ENCODE data around the gene ULK2. TPM values are rescaled to one million over a fixed set of nuclear protein-coding genes. Genes with fewer than 3 reads are reported as not detected.

Gene ULK2
- polyA plus RNA-seq, 1 donor from 2014 or later, result 55.1 TPM

DNA sequence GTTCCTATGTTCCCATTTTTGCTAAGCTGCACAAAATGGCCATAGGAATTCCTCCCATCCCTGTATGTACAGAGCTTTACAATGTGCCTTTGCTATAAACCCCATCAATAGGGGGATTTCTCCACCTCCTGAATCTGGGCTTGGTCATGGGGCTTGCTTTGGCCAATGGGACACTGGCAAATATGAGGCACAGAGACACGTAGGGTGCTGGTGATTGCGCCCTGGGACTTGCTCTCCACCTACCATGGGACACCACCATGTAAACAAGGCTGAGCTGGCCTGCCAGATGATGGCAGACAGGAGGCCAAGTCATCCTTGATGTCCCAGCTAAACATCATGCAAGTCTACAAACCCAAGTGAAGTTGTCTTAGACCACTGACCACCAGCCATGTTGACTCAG is 104.3 kb downstream of the ULK2 start:
- no peak for TF ChIP-seq MXI1 (conservative IDR thresholded peaks at IDR 0.05; ENCODE audit: poor library complexity, severe bottlenecking)
- TF ChIP-seq SMC3 (conservative IDR thresholded peaks at IDR 0.05; ENCODE audit: poor library complexity), result no peak
- no peak for TF ChIP-seq EZH2 (IDR thresholded peaks at IDR 0.05; ENCODE audit: borderline replicate concordance, insufficient read depth, low read length, poor library complexity, severe bottlenecking)
- TF ChIP-seq, protein P1, sequence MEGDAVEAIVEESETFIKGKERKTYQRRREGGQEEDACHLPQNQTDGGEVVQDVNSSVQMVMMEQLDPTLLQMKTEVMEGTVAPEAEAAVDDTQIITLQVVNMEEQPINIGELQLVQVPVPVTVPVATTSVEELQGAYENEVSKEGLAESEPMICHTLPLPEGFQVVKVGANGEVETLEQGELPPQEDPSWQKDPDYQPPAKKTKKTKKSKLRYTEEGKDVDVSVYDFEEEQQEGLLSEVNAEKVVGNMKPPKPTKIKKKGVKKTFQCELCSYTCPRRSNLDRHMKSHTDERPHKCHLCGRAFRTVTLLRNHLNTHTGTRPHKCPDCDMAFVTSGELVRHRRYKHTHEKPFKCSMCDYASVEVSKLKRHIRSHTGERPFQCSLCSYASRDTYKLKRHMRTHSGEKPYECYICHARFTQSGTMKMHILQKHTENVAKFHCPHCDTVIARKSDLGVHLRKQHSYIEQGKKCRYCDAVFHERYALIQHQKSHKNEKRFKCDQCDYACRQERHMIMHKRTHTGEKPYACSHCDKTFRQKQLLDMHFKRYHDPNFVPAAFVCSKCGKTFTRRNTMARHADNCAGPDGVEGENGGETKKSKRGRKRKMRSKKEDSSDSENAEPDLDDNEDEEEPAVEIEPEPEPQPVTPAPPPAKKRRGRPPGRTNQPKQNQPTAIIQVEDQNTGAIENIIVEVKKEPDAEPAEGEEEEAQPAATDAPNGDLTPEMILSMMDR (IDR thresholded peaks at IDR 0.05; ENCODE audit: poor library complexity, severe bottlenecking), result no peak
- no peak for TF ChIP-seq TAF1 (IDR thresholded peaks at IDR 0.05; ENCODE audit: low read depth)
- TF ChIP-seq EP300 (conservative IDR thresholded peaks at IDR 0.05; ENCODE audit: poor library complexity, severe bottlenecking), result no peak
- no peak for TF ChIP-seq POLR2AphosphoS5 (IDR thresholded peaks at IDR 0.05)
- no peak for TF ChIP-seq RAD21 (conservative IDR thresholded peaks at IDR 0.05)
- TF ChIP-seq, protein P2, sequence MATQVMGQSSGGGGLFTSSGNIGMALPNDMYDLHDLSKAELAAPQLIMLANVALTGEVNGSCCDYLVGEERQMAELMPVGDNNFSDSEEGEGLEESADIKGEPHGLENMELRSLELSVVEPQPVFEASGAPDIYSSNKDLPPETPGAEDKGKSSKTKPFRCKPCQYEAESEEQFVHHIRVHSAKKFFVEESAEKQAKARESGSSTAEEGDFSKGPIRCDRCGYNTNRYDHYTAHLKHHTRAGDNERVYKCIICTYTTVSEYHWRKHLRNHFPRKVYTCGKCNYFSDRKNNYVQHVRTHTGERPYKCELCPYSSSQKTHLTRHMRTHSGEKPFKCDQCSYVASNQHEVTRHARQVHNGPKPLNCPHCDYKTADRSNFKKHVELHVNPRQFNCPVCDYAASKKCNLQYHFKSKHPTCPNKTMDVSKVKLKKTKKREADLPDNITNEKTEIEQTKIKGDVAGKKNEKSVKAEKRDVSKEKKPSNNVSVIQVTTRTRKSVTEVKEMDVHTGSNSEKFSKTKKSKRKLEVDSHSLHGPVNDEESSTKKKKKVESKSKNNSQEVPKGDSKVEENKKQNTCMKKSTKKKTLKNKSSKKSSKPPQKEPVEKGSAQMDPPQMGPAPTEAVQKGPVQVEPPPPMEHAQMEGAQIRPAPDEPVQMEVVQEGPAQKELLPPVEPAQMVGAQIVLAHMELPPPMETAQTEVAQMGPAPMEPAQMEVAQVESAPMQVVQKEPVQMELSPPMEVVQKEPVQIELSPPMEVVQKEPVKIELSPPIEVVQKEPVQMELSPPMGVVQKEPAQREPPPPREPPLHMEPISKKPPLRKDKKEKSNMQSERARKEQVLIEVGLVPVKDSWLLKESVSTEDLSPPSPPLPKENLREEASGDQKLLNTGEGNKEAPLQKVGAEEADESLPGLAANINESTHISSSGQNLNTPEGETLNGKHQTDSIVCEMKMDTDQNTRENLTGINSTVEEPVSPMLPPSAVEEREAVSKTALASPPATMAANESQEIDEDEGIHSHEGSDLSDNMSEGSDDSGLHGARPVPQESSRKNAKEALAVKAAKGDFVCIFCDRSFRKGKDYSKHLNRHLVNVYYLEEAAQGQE (IDR thresholded peaks at IDR 0.05; ENCODE audit: borderline replicate concordance), result no peak
- no peak overlapping the region for H3K4me2 ChIP-seq (ENCODE audit: low read length)
- no peak overlapping the region for H2AFZ ChIP-seq (ENCODE audit: low read depth, low read length)
- H3K9ac ChIP-seq (ENCODE audit: low read length), result no peak overlapping the region
- no peaks in the 10 kb centered on the region for H3K27me3 ChIP-seq (ENCODE audit: insufficient read depth, low read depth, low read length)
- no peak overlapping the region for H3K4me3 ChIP-seq (ENCODE audit: low read length)
- no peaks in the 10 kb centered on the region for H3K36me3 ChIP-seq (ENCODE audit: insufficient read depth, low read length)
- no peaks in the 10 kb centered on the region for H3K79me2 ChIP-seq (replicated peaks; ENCODE audit: insufficient read depth, low read length)
- no peak overlapping the region for H3K27ac ChIP-seq (ENCODE audit: low read length)
- no peaks in the 10 kb centered on the region for H3K9me2 ChIP-seq (ENCODE audit: insufficient read depth, low read length)
- no peaks in the 10 kb centered on the region for H4K20me1 ChIP-seq (ENCODE audit: insufficient read depth)
- H3K9me3 ChIP-seq (ENCODE audit: low read length), result no peaks in the 10 kb centered on the region
- no peaks in the 10 kb centered on the region for H3F3A ChIP-seq (ENCODE audit: insufficient read depth, low read length, poor library complexity, severe bottlenecking)

DNA sequence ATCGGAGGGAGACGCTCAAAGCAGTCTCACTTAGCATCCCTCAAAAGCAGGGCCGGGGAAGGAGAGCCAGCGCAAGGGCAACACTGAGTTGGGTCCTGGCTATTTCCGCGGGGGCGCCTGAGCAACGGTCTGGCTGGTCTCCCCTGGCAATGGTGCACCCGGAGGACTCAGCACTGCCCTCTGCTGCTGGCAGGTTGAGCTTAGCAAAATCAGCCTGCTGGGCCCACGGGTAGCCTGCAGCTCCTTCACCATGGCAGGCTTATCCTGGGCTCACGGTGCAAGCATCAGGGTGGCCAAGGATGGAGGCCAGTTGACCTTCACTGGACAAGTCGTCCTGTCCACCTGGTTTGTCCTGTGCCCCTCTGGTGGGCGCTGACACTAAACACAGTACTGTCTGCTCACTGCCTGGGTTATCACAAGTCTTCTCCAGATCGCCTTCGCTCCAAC is 105.2 kb downstream of the ULK2 start:
- no peak overlapping the region for H3K4me2 ChIP-seq (ENCODE audit: low read length)
- H4K20me1 ChIP-seq (ENCODE audit: insufficient read depth), result no peaks in the 10 kb centered on the region
- H3K9me3 ChIP-seq (ENCODE audit: low read length), result no peaks in the 10 kb centered on the region
- no peak overlapping the region for H3K9ac ChIP-seq (ENCODE audit: low read length)
- no peaks in the 10 kb centered on the region for H3K9me2 ChIP-seq (ENCODE audit: insufficient read depth, low read length)
- H3K36me3 ChIP-seq (ENCODE audit: insufficient read depth, low read length), result no peaks in the 10 kb centered on the region
- H3K27me3 ChIP-seq (ENCODE audit: insufficient read depth, low read depth, low read length), result no peaks in the 10 kb centered on the region
- no peak overlapping the region for H3K4me3 ChIP-seq (ENCODE audit: low read length)
- TF ChIP-seq POLR2AphosphoS5 (IDR thresholded peaks at IDR 0.05) (no peak), RAD21 (conservative IDR thresholded peaks at IDR 0.05) (peak; percentile 34), SMC3 (conservative IDR thresholded peaks at IDR 0.05; ENCODE audit: poor library complexity) (peak; percentile 64), TAF1 (IDR thresholded peaks at IDR 0.05; ENCODE audit: low read depth) (no peak), MXI1 (conservative IDR thresholded peaks at IDR 0.05; ENCODE audit: poor library complexity, severe bottlenecking) (no peak), EP300 (conservative IDR thresholded peaks at IDR 0.05; ENCODE audit: poor library complexity, severe bottlenecking) (no peak), EZH2 (IDR thresholded peaks at IDR 0.05; ENCODE audit: borderline replicate concordance, insufficient read depth, low read length, poor library complexity, severe bottlenecking) (no peak)
- TF ChIP-seq, protein P1 (IDR thresholded peaks at IDR 0.05; ENCODE audit: poor library complexity, severe bottlenecking), result peak; percentile 60
- TF ChIP-seq, protein P2 (IDR thresholded peaks at IDR 0.05; ENCODE audit: borderline replicate concordance), result no peak
- H2AFZ ChIP-seq (ENCODE audit: low read depth, low read length), result no peak overlapping the region
- no peaks in the 10 kb centered on the region for H3F3A ChIP-seq (ENCODE audit: insufficient read depth, low read length, poor library complexity, severe bottlenecking)
- H3K27ac ChIP-seq (ENCODE audit: low read length), result no peak overlapping the region
- no peaks in the 10 kb centered on the region for H3K79me2 ChIP-seq (replicated peaks; ENCODE audit: insufficient read depth, low read length)

All from neural cell (in vitro differentiated cells).